ENCODE data around the gene UTS2B. TPM values are rescaled to one million over a fixed set of nuclear protein-coding genes. Genes with fewer than 3 reads are reported as not detected.

Gene UTS2B
- polyA plus RNA-seq, 1 donor from 2014 or later: 0.46 TPM

GRCh38 chr3:191280882-191281281 lies 49.4 kb downstream of the UTS2B start:
- Histone ChIP-seq H3K27ac (ENCODE audit: low read length) (no peak overlapping the region), H3K27me3 (ENCODE audit: insufficient read depth, low read depth, low read length) (no peaks in the 10 kb centered on the region), H4K20me1 (ENCODE audit: insufficient read depth) (no peaks in the 10 kb centered on the region), H3K9me3 (ENCODE audit: low read length) (no peaks in the 10 kb centered on the region), H3K9ac (ENCODE audit: low read length) (no peak overlapping the region), H3K79me2 (replicated peaks; ENCODE audit: insufficient read depth, low read length) (no peaks in the 10 kb centered on the region), H3F3A (ENCODE audit: insufficient read depth, low read length, poor library complexity, severe bottlenecking) (no peaks in the 10 kb centered on the region), H3K4me3 (ENCODE audit: low read length) (no peak overlapping the region), H3K4me2 (ENCODE audit: low read length) (no peak overlapping the region), H3K36me3 (ENCODE audit: insufficient read depth, low read length) (no peaks in the 10 kb centered on the region), H3K9me2 (ENCODE audit: insufficient read depth, low read length) (no peaks in the 10 kb centered on the region), H2AFZ (ENCODE audit: low read depth, low read length) (no peak overlapping the region)
- TF ChIP-seq CTCF (IDR thresholded peaks at IDR 0.05; ENCODE audit: poor library complexity, severe bottlenecking) (no peak), EZH2 (IDR thresholded peaks at IDR 0.05; ENCODE audit: borderline replicate concordance, insufficient read depth, low read length, poor library complexity, severe bottlenecking) (no peak), POLR2AphosphoS5 (IDR thresholded peaks at IDR 0.05) (no peak), RAD21 (conservative IDR thresholded peaks at IDR 0.05) (no peak), REST (IDR thresholded peaks at IDR 0.05; ENCODE audit: borderline replicate concordance) (no peak), EP300 (conservative IDR thresholded peaks at IDR 0.05; ENCODE audit: poor library complexity, severe bottlenecking) (no peak), SMC3 (conservative IDR thresholded peaks at IDR 0.05; ENCODE audit: poor library complexity) (no peak), MXI1 (conservative IDR thresholded peaks at IDR 0.05; ENCODE audit: poor library complexity, severe bottlenecking) (no peak), TAF1 (IDR thresholded peaks at IDR 0.05; ENCODE audit: low read depth) (no peak)

- no peak overlapping the region for H3K4me3 ChIP-seq (ENCODE audit: low read length)
- H3K36me3 ChIP-seq (ENCODE audit: insufficient read depth, low read length): no peaks in the 10 kb centered on the region
- no peaks in the 10 kb centered on the region for H3K79me2 ChIP-seq (replicated peaks; ENCODE audit: insufficient read depth, low read length)
- no peak overlapping the region for H3K9ac ChIP-seq (ENCODE audit: low read length)
- H3K27me3 ChIP-seq (ENCODE audit: insufficient read depth, low read depth, low read length): no peaks in the 10 kb centered on the region
- H3K4me2 ChIP-seq (ENCODE audit: low read length): no peak overlapping the region
- no peaks in the 10 kb centered on the region for H3K9me3 ChIP-seq (ENCODE audit: low read length)
- H3K27ac ChIP-seq (ENCODE audit: low read length): no peak overlapping the region
- H4K20me1 ChIP-seq (ENCODE audit: insufficient read depth): no peaks in the 10 kb centered on the region
- H2AFZ ChIP-seq (ENCODE audit: low read depth, low read length): no peak overlapping the region
- TF ChIP-seq EP300 (conservative IDR thresholded peaks at IDR 0.05; ENCODE audit: poor library complexity, severe bottlenecking) (no peak), MXI1 (conservative IDR thresholded peaks at IDR 0.05; ENCODE audit: poor library complexity, severe bottlenecking) (no peak)
- H3K9me2 ChIP-seq (ENCODE audit: insufficient read depth, low read length): no peaks in the 10 kb centered on the region
- no peaks in the 10 kb centered on the region for H3F3A ChIP-seq (ENCODE audit: insufficient read depth, low read length, poor library complexity, severe bottlenecking)
Observed at GRCh38 chr3:191280111-191280510, 50.2 kb downstream of the UTS2B start.

GRCh38 chr3:191275751-191276150 lies 54.6 kb downstream of the UTS2B start:
- no peak overlapping the region for H3K4me2 ChIP-seq (ENCODE audit: low read length)

More at GRCh38 chr3:191275751-191276150, 54.6 kb downstream of the UTS2B start:
- H3K36me3 ChIP-seq (ENCODE audit: insufficient read depth, low read length): no peaks in the 10 kb centered on the region
- H3K27ac ChIP-seq (ENCODE audit: low read length): no peak overlapping the region
- no peak overlapping the region for H2AFZ ChIP-seq (ENCODE audit: low read depth, low read length)
- H3K9me2 ChIP-seq (ENCODE audit: insufficient read depth, low read length): no peaks in the 10 kb centered on the region
- H3K4me3 ChIP-seq (ENCODE audit: low read length): no peak overlapping the region
- H3K27me3 ChIP-seq (ENCODE audit: insufficient read depth, low read depth, low read length): no peaks in the 10 kb centered on the region
- TF ChIP-seq TAF1 (IDR thresholded peaks at IDR 0.05; ENCODE audit: low read depth) (no peak), MXI1 (conservative IDR thresholded peaks at IDR 0.05; ENCODE audit: poor library complexity, severe bottlenecking) (no peak), EZH2 (IDR thresholded peaks at IDR 0.05; ENCODE audit: borderline replicate concordance, insufficient read depth, low read length, poor library complexity, severe bottlenecking) (no peak), POLR2AphosphoS5 (IDR thresholded peaks at IDR 0.05) (no peak), CTCF (IDR thresholded peaks at IDR 0.05; ENCODE audit: poor library complexity, severe bottlenecking) (no peak), REST (IDR thresholded peaks at IDR 0.05; ENCODE audit: borderline replicate concordance) (no peak), RAD21 (conservative IDR thresholded peaks at IDR 0.05) (no peak), SMC3 (conservative IDR thresholded peaks at IDR 0.05; ENCODE audit: poor library complexity) (no peak), EP300 (conservative IDR thresholded peaks at IDR 0.05; ENCODE audit: poor library complexity, severe bottlenecking) (no peak)
- H4K20me1 ChIP-seq (ENCODE audit: insufficient read depth): no peaks in the 10 kb centered on the region
- H3K9me3 ChIP-seq (ENCODE audit: low read length): no peaks in the 10 kb centered on the region
- H3K9ac ChIP-seq (ENCODE audit: low read length): no peak overlapping the region
- no peaks in the 10 kb centered on the region for H3K79me2 ChIP-seq (replicated peaks; ENCODE audit: insufficient read depth, low read length)
- no peaks in the 10 kb centered on the region for H3F3A ChIP-seq (ENCODE audit: insufficient read depth, low read length, poor library complexity, severe bottlenecking)

All from neural cell (in vitro differentiated cells).